Measurements from ENCODE around the gene DHX57.

- TF ChIP-seq, protein P1, sequence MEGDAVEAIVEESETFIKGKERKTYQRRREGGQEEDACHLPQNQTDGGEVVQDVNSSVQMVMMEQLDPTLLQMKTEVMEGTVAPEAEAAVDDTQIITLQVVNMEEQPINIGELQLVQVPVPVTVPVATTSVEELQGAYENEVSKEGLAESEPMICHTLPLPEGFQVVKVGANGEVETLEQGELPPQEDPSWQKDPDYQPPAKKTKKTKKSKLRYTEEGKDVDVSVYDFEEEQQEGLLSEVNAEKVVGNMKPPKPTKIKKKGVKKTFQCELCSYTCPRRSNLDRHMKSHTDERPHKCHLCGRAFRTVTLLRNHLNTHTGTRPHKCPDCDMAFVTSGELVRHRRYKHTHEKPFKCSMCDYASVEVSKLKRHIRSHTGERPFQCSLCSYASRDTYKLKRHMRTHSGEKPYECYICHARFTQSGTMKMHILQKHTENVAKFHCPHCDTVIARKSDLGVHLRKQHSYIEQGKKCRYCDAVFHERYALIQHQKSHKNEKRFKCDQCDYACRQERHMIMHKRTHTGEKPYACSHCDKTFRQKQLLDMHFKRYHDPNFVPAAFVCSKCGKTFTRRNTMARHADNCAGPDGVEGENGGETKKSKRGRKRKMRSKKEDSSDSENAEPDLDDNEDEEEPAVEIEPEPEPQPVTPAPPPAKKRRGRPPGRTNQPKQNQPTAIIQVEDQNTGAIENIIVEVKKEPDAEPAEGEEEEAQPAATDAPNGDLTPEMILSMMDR (IDR thresholded peaks at IDR 0.05; ENCODE audit: poor library complexity, severe bottlenecking) = no peak
- TF ChIP-seq EP300 (conservative IDR thresholded peaks at IDR 0.05; ENCODE audit: poor library complexity, severe bottlenecking) = no peak
Measured at GRCh38 chr2:38797250-38797676, 78.5 kb downstream of the DHX57 start.
